ENCODE results near the gene SASH1. TPM values are rescaled to one million over a fixed set of nuclear protein-coding genes. Genes with fewer than 3 reads are reported as not detected.
A peak's percentile ranks its signal among the peaks of the same experiment; 100 is the strongest.

The SASH1 gene
- total RNA-seq, 1 experiment from 2014 or later = 33.2 TPM

- DNase-seq = no peak
- Histone ChIP-seq H3K23ac (ENCODE audit: insufficient read length, low read depth, low read length) (no peak overlapping the region), H2AK5ac (ENCODE audit: insufficient read length, low read length) (peak overlapping the region; percentile 26), H2BK20ac (ENCODE audit: low read depth, low read length, poor library complexity, severe bottlenecking) (no peak overlapping the region), H3K9me3 (ENCODE audit: control insufficient read depth, low read depth, low read length) (peaks cover 8% of the 10 kb centered on the region), H3K4me1 (ENCODE audit: insufficient read depth, low read length) (peaks cover 8% of the 10 kb centered on the region; the same call in 1 of the 2 replicates), H3K18ac (ENCODE audit: insufficient read length, low read depth, low read length) (no peak overlapping the region), H2AFZ (ENCODE audit: low read length) (no peak overlapping the region), H2BK120ac (ENCODE audit: low read depth, low read length, poor library complexity, severe bottlenecking) (no peak overlapping the region), H3K79me2 (ENCODE audit: insufficient read depth, low read length) (no peaks in the 10 kb centered on the region), H4K91ac (ENCODE audit: insufficient read length, low read depth, low read length) (no peak overlapping the region), H3K56ac (ENCODE audit: insufficient read length, low read depth, low read length) (no peak overlapping the region), H2BK12ac (ENCODE audit: insufficient read length, low read depth, low read length) (no peak overlapping the region), H3K9ac (ENCODE audit: extremely low read depth, insufficient read length, low read length) (no peak overlapping the region), H3K27ac (ENCODE audit: insufficient read length, low read depth, low read length) (no peak overlapping the region), H3K14ac (ENCODE audit: insufficient read depth, low read length) (no peak overlapping the region), H4K5ac (ENCODE audit: insufficient read length, low read depth, low read length) (no peak overlapping the region), H2BK15ac (ENCODE audit: low read depth, low read length) (no peak overlapping the region), H4K8ac (replicated peaks; ENCODE audit: insufficient read length, low read depth, low read length) (no peak overlapping the region), H3K4me2 (ENCODE audit: insufficient read depth, insufficient read length, low read length) (no peak overlapping the region), H3K23me2 (ENCODE audit: insufficient read length, low read depth, low read length, poor library complexity, severe bottlenecking) (no peaks in the 10 kb centered on the region), H2BK5ac (ENCODE audit: insufficient read length, low read length) (no peak overlapping the region), H3T11ph (ENCODE audit: low read length) (no peak overlapping the region), H3K4ac (ENCODE audit: low read depth, low read length) (no peak overlapping the region), H4K20me1 (ENCODE audit: control insufficient read depth, insufficient read depth, insufficient read length) (no peaks in the 10 kb centered on the region), H3K79me1 (ENCODE audit: insufficient read depth, low read depth, low read length, poor library complexity, severe bottlenecking) (no peaks in the 10 kb centered on the region), H3K27me3 (ENCODE audit: insufficient read depth, low read length) (no peaks in the 10 kb centered on the region)
- Mint-ChIP-seq H3K4me3 (no peak overlapping the region), H3K36me3 (ENCODE audit: insufficient read depth in 1 of 3, low read depth in 3 of 3) (peaks cover 12 to 20% (median 16%) of the 10 kb centered on the region in 3 experiments), H3K4me1 (peaks cover 37 to 40% of the 10 kb centered on the region in 2 experiments), H3K9me3 (peaks cover 18 to 19% of the 10 kb centered on the region in 2 experiments), H3K27me3 (ENCODE audit: low read depth) (no peaks in the 10 kb centered on the region; the same call in 1 of the 2 replicates), H3K27ac (no peak overlapping the region)
- no CpG with 5 or more reads among the region's 3 CpGs for WGBS (ENCODE audit: extremely low coverage, insufficient read length, low lambda C conversion rate)
- no peak for TF ChIP-seq CTCF (conservative IDR thresholded peaks at IDR 0.05)
These were observed 254.3 kb downstream of the SASH1 start for GRCh38 chr6:148596891-148597455.
